GM18502 (cell line): Measurements from ENCODE around the gene BPIFB4.
"Not testable (repeated sequence)": the region's sequence is repeated elsewhere in the genome, so short reads cannot be mapped to it uniquely, and the experiment has no call there.

Source experiments
- ATAC-seq: cut with Tn5 transposase; IDR thresholded peaks from one replicate; pipeline ENCODE4 v1.9.1; 2021; ENCODE audit warnings: mild to moderate bottlenecking; ENCODE audit not compliant: unreplicated experiment, poor library complexity

The BPIFB4 gene

DNA sequence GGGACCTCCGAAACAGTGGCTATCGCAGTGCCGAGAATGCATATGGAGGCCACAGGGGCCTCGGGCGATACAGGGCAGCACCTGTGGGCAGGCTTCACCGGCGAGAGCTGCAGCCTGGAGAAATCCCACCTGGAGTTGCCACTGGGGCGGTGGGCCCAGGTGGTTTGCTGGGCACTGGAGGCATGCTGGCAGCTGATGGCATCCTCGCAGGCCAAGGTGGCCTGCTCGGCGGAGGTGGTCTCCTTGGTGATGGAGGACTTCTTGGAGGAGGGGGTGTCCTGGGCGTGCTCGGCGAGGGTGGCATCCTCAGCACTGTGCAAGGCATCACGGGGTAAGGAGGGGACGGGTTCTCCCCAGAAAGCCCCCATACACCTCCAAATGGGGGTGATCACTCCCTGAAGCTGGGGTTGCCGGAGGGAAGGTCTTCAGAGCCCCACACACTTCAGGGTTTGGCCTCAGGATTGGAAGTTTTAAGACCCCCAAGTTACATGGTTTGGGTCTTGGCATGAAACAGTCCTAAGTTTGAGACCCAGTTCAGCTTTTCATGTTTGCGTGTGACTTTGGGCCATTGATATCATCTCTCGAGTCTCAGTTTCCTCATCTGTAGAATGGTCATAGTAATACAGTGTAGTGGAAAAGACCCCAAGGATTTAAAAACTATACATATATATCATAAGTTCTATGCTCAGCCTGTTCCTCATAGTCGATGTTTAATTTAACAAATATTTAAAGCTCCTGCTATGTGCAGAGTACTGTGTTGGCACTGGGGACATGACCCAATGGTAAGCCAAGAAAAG is 4.3 kb downstream of the BPIFB4 start:
- ATAC-seq, result no peak

DNA sequence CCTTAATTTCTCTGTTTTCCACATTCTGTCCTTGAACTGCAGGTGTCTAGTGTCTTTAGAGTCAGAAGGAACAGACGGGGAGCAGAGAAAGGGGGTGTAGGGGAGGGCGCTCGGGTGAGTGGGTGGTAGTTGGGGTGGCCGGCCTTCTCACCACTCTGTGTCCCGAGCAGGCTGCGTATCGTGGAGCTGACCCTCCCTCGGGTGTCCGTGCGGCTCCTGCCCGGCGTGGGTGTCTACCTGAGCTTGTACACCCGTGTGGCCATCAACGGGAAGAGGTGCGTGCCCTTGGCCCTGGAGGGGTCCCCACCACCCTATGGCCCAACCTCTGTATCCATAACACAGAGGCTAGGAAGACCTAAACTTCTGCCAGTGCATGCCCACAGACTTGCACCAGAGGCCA is 5.3 kb downstream of the BPIFB4 start:
- ATAC-seq, result no peak

DNA sequence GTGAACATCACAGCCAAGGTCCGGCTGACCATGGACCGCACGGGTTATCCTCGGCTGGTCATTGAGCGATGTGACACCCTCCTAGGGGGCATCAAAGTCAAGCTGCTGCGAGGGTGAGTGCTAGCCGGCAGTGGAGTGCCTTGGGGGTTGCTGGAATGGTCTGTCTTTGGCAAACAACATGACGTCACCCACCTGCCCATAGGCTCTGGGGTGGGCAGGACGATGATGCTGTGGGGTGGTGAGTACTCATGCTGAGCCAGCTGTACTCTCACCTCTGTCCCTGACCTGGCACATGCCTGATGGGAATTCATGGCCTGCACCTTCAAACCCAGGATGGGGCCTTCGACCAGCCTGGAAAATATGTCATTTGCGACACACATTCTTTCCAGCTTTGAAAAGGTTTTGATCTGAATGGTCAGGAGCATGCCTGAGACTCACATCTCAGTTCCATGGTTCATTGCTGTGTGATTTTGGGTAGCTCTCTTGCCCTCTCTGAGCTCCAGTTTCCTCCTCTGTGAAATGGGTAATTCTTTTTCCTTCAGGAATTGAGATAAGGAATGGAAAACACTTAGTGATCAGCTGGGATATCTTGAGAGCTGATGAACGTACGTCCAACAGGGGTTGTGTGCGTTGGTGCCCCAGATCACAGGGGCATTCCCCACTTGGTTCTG is 6.7 kb downstream of the BPIFB4 start:
- ATAC-seq, result no peak

DNA sequence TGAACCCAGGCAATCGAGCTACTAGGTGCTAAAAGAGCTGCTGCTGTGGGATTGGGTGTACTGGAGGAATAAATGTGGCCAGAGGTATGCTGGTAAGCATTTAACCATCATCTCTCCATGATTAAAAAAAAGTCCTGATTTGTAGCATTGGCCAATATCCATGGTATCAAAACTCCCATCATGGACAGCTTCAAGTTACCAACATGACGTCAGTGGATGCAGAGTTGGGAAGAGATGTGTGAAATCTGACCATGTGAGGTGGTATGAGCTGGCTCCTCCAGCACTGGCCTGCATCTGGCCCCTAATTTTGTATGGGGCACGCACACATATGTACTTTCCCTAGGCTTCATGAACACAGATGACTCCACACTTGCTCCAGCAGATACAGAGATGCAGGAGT is 11.7 kb downstream of the BPIFB4 start:
- ATAC-seq, result no peak

DNA sequence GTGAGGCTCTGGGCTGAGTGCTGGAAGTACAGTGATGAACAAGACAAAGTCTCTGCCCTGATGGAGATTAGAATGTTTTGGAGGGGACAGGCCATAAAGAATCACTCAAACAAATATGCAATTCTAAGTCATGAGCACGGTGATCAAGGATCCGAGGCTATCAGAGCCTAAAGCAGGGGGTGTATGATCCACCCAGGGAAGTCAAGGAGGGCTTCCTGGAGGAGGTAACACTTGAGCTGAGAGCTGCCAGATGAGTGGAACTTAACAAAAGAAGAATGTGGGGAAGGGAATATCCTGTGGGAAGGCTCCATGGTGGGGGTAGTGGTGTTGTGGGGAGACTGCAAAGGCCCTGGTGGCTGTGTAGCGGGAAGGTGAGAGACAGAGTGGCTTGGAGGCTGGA is 12.2 kb downstream of the BPIFB4 start:
- ATAC-seq, result no peak

DNA sequence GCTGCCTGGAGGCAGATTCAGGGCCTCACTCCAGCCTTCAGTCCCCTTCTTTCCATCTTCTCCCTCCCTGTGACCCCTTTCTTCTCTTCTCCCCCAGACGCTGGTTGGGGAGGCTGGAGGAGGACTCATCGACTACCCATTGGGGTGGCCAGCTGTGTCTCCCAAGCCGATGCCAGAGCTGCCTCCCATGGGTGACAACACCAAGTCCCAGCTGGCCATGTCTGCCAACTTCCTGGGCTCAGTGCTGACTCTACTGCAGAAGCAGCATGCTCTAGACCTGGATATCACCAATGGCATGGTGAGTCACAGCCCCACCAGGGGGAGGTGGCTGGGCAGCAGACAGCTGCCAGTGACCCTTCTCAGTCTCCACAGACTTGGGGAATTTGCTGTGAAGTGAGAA is 12.9 kb downstream of the BPIFB4 start:
- no peak for ATAC-seq

DNA sequence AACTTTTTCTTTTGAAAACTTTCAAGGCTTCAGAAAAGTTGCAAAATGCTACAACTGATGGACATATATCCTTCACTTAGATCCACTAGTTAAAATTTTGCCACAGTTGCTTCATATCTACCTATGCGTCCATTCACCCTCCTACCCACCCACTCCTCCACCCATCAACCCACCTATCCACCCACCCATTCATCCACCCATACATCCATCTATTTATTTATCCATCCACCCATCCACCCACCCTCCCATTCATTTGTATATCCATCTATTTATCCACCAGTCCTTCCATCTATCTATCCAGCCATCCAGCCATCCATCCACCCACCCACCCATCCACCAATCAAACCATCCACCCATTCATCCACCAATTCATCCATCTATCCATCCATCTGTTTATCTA is 13.6 kb downstream of the BPIFB4 start:
- no peak for ATAC-seq

DNA sequence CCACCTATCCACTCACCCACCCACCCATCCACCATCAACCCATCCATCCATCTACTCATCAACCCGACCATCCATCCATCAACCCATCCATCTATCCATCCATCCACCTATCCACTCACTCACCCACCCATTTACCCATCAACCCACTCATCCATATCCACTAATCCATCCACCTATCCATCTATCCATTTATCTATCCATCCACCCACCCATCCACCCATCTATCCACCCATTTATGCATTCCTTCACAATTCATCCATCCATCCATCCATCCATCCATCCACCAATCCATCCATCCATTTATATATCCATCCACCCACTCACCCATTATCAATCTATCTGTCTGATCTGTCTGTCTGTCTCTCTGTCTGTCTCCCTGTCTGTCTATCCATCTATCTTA is 14.1 kb downstream of the BPIFB4 start:
- ATAC-seq, result no peak

DNA sequence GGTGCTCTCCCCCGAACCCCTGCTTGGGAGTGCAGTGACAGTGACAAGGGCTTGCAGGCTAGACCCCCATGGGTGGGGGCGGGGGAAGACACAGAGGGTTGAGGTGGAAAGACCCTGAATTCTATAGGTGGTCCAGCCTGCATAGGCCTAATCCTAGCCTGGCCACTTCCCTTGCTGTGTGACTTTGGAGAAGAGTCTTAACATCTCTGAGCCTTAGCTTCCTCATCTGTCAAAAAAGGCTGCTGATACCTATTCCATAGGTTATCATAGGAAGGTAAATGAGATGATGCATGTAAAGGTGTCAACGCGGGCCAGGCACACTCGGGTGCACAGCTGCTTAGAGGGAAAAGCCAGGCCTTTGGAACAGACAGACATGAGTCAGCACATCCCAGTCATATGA is 15.8 kb downstream of the BPIFB4 start:
- ATAC-seq, result no peak

DNA sequence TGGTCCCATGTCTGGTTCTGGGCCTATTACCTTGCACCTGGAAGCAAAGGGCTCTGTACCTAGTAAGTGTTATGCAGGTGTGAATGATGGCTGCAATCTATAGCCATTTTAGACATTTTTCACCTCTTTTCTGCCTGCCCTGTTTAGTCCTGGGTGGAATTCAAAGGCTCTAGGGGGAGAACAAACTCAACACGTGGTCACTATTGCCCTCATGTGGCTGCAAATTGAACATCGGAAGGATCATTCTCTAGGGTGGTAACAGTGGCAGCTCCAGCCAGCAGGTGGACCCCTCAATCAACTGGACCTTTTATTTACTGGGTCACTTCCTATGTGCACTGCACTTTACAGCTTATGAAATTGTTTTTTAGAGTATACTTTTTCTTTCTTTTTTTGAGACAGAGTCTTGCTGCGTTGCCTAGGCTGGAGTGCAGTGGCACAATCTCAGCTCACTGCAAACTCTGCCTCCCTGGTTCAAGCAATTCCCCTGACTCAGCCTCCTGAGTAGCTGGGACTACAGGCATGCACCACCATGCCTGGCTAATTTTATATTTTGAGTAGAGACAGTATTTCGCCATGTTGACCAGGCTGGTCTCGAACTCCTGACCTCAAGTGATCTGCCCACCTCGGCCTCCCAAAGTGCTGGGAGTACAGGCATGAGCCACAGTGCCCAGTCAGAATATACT is 16.6 kb downstream of the BPIFB4 start:
- not testable (repeated sequence) for ATAC-seq

DNA sequence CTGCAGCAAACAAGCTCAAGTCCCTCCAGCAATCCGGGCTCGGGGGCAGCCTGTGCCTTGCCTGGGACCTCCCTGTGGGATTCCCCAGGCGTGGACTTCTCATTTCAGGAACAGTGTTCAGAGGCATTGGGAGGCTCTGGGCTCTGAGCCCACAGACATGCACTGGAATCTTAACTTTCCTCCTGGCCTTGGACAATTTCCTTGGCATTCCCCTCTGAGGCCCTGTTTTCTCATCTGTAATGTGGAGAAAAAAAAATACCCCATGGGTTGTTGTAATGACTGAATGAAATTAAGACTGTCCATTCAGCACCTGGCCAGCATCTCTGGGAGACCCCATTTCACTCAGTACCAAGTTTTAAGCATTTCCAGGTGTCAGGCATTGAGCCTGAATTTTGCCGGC is 17.6 kb downstream of the BPIFB4 start:
- ATAC-seq, result no peak

DNA sequence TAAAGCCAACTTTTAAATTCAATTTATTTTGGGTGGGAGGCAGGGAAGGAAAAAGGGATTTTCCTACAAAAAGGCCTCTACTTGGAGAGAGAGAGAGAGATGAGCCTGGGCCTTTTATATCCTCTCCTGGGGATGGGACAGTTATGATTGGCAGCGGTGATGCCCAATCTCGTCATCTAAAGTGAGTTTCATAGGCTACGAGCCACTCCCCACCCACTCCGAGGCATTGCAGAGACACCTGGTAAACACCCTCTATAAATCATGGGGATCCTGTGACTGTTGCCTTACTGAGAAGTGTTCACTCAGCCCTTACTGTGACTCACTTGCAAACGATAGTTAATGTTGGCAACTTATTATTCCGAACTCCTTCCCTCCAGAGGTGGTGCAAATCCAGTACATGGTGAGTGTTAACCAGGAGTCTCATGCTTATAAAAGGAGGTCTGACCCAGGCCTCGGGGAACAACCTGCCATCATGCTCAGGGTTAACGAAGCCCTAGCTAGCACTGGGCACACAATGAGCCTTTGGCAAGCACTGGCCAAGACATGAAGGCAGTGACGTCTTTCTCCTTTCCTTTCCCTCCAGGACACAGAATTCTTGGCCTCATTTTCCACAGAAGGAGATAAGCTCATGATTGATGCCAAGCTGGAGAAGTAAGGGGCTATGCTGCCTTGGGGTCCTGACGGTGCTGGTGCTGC is 20.5 kb downstream of the BPIFB4 start:
- ATAC-seq, result no peak

DNA sequence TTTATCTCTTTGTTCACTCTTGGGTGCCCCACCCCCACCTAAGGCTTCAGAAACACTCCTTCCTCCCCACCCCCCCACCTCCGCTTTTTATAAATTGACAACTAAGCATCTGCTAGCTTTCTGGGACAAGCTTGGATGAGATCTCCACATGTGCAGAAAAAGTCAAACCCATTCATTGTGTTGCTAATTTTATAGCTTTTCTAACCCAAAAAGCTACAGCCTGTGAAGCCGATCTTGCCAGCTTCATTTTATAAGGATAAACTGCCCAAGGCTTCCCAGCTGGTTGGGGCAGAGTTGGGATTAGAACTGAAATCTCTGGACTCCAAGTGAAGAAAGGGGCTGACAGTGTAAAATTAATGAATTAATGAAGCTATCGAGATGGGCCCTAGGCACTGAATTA is 24.1 kb downstream of the BPIFB4 start:
- no peak for ATAC-seq

DNA sequence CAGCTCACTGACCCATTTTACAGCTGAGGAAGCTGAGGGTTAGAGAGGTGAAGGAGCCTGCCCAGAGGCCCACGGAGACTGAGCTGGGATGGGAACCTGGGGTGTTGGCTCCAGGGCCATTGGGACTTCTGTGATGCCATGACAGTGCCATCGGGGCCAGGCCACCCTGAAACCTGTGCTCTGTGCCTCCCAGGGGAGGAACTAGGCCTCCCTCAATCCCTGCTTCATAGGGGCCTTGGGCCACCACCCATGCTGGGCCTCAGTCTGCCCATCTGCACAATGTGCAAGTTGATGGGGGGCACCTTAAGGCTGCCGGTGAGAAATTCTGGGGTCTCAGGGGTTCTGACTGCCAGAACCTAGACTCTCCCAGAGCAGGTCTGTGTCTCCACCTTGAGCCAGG is 24.9 kb downstream of the BPIFB4 start:
- no peak for ATAC-seq

DNA sequence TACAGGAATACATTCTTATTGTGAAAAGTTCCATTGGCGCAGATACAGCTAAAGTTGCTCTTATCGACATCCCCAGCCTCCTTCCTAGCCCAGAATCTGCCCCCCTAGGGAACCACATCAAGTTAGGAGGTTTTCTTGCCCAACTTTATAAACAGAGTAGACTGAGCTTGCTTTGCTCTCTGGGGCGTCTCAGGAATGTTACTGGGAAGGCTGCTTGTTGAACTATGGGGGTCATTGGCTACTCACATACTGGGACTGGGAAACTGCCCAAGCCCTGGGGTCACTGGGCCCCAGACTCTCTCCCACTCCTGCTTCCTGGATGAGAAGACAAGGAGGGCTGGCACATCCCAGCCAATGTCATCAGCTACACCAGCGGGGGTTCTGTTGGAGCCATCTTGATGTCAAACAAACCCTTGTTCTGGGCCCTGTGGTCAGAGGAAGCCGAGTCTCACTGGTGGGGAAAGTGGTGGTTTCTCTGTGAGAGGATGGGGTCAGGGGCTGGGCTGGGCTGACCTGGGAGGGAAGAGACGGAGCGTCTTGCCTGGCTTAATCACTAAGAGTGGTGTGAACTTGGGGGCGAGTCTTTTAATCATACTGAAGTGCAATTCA is 26.0 kb downstream of the BPIFB4 start:
- ATAC-seq, result no peak

DNA sequence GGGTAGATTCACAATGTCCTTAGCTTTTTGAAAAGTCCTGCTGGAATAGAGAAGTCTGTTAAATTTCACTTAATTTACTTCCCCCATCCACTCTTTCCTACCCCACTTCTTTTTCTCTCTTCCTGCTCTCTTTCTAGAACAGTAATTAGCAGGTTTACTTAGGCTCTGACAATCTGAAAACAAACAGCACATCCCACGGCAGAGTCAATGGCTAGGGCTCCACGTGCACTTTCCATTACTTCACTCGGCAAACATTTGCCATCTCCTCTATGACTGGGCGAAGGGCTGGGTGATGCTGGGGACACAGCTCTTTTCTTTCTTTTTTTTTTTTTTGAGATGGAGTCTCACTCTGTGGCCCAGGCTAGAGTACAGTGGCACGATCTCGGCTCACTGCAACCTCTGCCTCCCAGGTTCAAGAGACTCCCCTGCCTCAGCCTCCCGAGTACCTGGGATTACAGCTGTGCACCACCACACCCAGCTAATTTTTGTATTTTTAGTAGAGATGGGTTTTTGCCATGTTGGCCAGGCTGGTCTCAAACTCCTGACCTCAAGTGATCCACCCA is 26.7 kb downstream of the BPIFB4 start:
- ATAC-seq, result not testable (repeated sequence)

DNA sequence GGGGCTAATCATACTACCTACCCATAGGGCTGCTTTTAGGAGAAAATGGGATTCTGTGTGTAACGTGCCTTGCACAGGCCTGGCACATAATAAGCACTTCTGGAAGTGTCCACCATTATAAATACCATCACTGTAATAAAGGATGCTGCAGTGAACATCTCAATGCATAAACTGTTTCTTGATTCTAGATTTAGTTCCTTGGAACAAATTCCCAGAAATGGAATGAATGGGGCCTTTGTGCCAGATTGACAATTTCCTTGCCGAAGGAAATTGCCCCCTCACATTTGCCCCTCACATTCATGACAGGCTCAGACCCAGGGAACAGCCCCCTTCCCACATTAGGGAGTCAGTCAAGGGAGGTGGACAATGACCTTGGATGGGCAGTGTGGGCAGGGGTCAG is 29.2 kb downstream of the BPIFB4 start:
- ATAC-seq, result no peak

DNA sequence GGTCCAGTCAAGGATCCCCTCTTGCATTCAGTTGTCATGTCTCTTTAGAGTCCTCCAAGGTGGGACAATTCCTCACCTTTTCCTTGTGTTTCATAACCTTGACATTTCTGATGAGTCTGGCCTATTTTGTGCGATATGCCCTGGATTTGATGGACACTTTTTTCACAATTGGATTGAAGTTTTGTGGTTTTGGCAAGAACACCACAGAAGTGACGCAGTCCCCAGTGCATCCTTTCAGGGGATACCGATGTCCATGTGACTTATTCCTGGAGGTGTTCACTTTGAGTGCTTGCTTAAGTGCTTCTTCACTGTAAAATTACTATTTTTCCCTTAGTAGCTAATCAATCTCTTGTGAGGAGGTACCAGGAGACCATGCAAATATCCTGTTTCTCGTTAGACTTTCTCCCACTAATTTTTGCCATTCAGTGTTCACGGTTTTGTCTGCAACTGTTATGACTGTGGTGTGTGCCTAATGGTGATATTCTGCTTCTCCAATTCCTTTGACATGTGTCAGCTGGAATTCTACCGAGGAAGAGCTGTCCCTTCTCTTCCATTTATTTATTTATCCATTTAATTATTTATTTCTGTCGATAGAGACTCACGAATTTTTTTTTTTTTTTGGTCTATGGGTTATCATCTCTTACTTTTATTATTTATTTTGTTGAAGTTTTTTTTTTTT is 30.8 kb downstream of the BPIFB4 start:
- no peak for ATAC-seq

DNA sequence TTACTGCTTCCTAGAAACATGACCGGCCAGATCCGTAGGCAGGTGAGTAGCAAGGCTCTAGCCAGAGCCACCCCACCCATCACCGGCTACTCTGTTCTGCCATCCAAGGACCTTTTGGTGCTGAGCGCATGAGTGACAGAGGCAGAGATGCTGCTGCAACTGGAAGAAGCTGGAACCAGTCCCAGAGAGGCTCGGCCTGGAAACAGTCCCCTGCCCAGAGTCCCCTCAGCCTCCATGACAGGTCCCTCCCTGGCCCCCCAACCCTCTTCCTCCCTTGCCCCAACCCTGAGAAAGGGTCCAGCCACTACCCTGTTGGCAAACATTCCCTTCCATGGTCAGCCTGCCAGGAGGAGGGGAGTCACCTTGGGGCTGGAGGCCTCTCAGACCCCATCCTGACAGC is 31.9 kb downstream of the BPIFB4 start:
- ATAC-seq, result no peak
